Measurements from ENCODE around the gene PIP5K1B.

The PIP5K1B gene

GRCh38 chr9:68719847-68720246 is 14.8 kb downstream of the PIP5K1B start:
- Histone ChIP-seq H3K4me1 (ENCODE audit: insufficient read depth, low read length) (no peaks in the 10 kb centered on the region), H2AFZ (ENCODE audit: low read depth, low read length) (no peak overlapping the region), H3K27me3 (ENCODE audit: insufficient read depth, low read length, poor library complexity) (no peaks in the 10 kb centered on the region), H4K20me1 (ENCODE audit: insufficient read depth, low read length) (no peaks in the 10 kb centered on the region), H3K4me2 (ENCODE audit: insufficient read depth, low read length) (no peak overlapping the region), H3K27ac (ENCODE audit: low read length) (no peak overlapping the region), H3K79me2 (ENCODE audit: insufficient read depth, low read length) (no peaks in the 10 kb centered on the region), H3K36me3 (ENCODE audit: insufficient read depth, low read length) (no peaks in the 10 kb centered on the region), H3K9me3 (ENCODE audit: insufficient read depth, low read length, severe bottlenecking) (no peaks in the 10 kb centered on the region), H3K9ac (ENCODE audit: low read depth, low read length) (no peak overlapping the region), H3K4me3 (ENCODE audit: low read depth in 1 of 2, low read length in 2 of 2) (no peak overlapping the region)
- DNase-seq (no peak), ATAC-seq (ENCODE audit: insufficient read depth, low read depth) (no peak)
- no peak for TF ChIP-seq CTCF (IDR thresholded peaks at IDR 0.05; ENCODE audit: borderline replicate concordance, extremely low read depth, low read length, poor library complexity, severe bottlenecking)
- TF ChIP-seq EZH2 (IDR thresholded peaks at IDR 0.05; ENCODE audit: borderline replicate concordance, low read depth, low read length, severe bottlenecking), result no peak

GRCh38 chr9:68720656-68721313 is 15.7 kb downstream of the PIP5K1B start:
- Histone ChIP-seq H2AFZ (ENCODE audit: low read depth, low read length) (no peak overlapping the region), H4K20me1 (ENCODE audit: insufficient read depth, low read length) (no peaks in the 10 kb centered on the region), H3K27me3 (ENCODE audit: insufficient read depth, low read length, poor library complexity) (no peaks in the 10 kb centered on the region), H3K27ac (ENCODE audit: low read length) (no peak overlapping the region), H3K4me2 (ENCODE audit: insufficient read depth, low read length) (no peak overlapping the region), H3K79me2 (ENCODE audit: insufficient read depth, low read length) (no peaks in the 10 kb centered on the region), H3K4me1 (ENCODE audit: insufficient read depth, low read length) (no peaks in the 10 kb centered on the region), H3K9ac (ENCODE audit: low read depth, low read length) (no peak overlapping the region), H3K36me3 (ENCODE audit: insufficient read depth, low read length) (no peaks in the 10 kb centered on the region), H3K4me3 (ENCODE audit: low read depth in 1 of 2, low read length in 2 of 2) (no peak overlapping the region), H3K9me3 (ENCODE audit: insufficient read depth, low read length, severe bottlenecking) (no peaks in the 10 kb centered on the region)
- TF ChIP-seq CTCF (IDR thresholded peaks at IDR 0.05; ENCODE audit: borderline replicate concordance, extremely low read depth, low read length, poor library complexity, severe bottlenecking), result no peak
- no peak for TF ChIP-seq EZH2 (IDR thresholded peaks at IDR 0.05; ENCODE audit: borderline replicate concordance, low read depth, low read length, severe bottlenecking)
- DNase-seq (no peak), ATAC-seq (ENCODE audit: insufficient read depth, low read depth) (no peak)

GRCh38 chr9:68721666-68722330 is 16.8 kb downstream of the PIP5K1B start:
- DNase-seq, result no peak
- H3K4me1 ChIP-seq (ENCODE audit: insufficient read depth, low read length), result no peaks in the 10 kb centered on the region
- TF ChIP-seq EZH2 (IDR thresholded peaks at IDR 0.05; ENCODE audit: borderline replicate concordance, low read depth, low read length, severe bottlenecking), result no peak
- no peak for TF ChIP-seq CTCF (IDR thresholded peaks at IDR 0.05; ENCODE audit: borderline replicate concordance, extremely low read depth, low read length, poor library complexity, severe bottlenecking)
- H3K27me3 ChIP-seq (ENCODE audit: insufficient read depth, low read length, poor library complexity), result no peaks in the 10 kb centered on the region
- no peak overlapping the region for H3K4me2 ChIP-seq (ENCODE audit: insufficient read depth, low read length)
- H3K27ac ChIP-seq (ENCODE audit: low read length), result no peak overlapping the region
- H3K4me3 ChIP-seq (ENCODE audit: low read depth in 1 of 2, low read length in 2 of 2), result no peak overlapping the region
- H3K79me2 ChIP-seq (ENCODE audit: insufficient read depth, low read length), result no peaks in the 10 kb centered on the region
- no peaks in the 10 kb centered on the region for H4K20me1 ChIP-seq (ENCODE audit: insufficient read depth, low read length)
- no peak overlapping the region for H2AFZ ChIP-seq (ENCODE audit: low read depth, low read length)
- no peaks in the 10 kb centered on the region for H3K36me3 ChIP-seq (ENCODE audit: insufficient read depth, low read length)
- no peak for ATAC-seq (ENCODE audit: insufficient read depth, low read depth)
- H3K9ac ChIP-seq (ENCODE audit: low read depth, low read length), result no peak overlapping the region
- no peaks in the 10 kb centered on the region for H3K9me3 ChIP-seq (ENCODE audit: insufficient read depth, low read length, severe bottlenecking)
